SK-N-SH (cell line): Measurements from ENCODE around the gene SORCS3. TPM values are rescaled to one million over a fixed set of nuclear protein-coding genes. Genes with fewer than 3 reads are reported as not detected.

Experiments used
- CTCF ChIA-PET: fragments of 300-600, 350-600 bp; formaldehyde crosslinking; extraction: SDS; loops from one replicate; lab custom pipeline; 2021; lab: Yijun Ruan, JAX
- POLR2A ChIA-PET: fragments of 350-600 bp; sonication (Branson Sonifier 250); formaldehyde crosslinking; extraction: SDS; loops from one replicate; lab custom pipeline; 2020; ENCODE audit warnings: antibody characterized with exemption, inconsistent platforms; lab: Yijun Ruan, JAX
- DNase-seq: peaks from one replicate; pipeline ENCODE4 v3.0.0; 2012
- H2AFZ ChIP-seq: fragments of 200-600 bp; sonication (generic); 2 replicates; pipeline ENCODE4 v1.8.1; 2016; ENCODE audit warnings: antibody characterized with exemption, mild to moderate bottlenecking, low read depth
- H3F3A ChIP-seq: fragments of 200-600 bp; sonication (generic); replicated peaks from 2 replicates; pipeline ENCODE3; 2016; ENCODE audit warnings: antibody characterized with exemption, mild to moderate bottlenecking; ENCODE audit not compliant: insufficient read depth
- H3K27ac ChIP-seq, 2 experiments: fragments of 200-500 bp in 1 of 2; fragments of 200-600 bp in 1 of 2; sonication (Bioruptor generic) in 1 of 2; sonication (generic), shearing (Covaris generic) in 1 of 2; 2 replicates each; pipeline versions ENCODE4 v1.5.1 to v1.6.1; 2014 to 2016; ENCODE audit warnings: low read depth in 2 of 2, inconsistent platforms in 1 of 2, low read length in 1 of 2, mild to moderate bottlenecking in 1 of 2, mixed read lengths in 1 of 2
- H3K27me3 ChIP-seq: fragments of 200-600 bp; sonication (generic), shearing (Covaris generic); 2 replicates; pipeline ENCODE4 v1.6.1; 2016; ENCODE audit warnings: mixed run types; ENCODE audit not compliant: insufficient read depth
- H3K36me3 ChIP-seq, 2 experiments: fragments of 200-500 bp in 1 of 2; fragments of 200-600 bp in 1 of 2; sonication (Bioruptor generic) in 1 of 2; sonication (generic) in 1 of 2; replicated peaks in 1 of 2; 2 replicates each; pipeline versions ENCODE3 to v1.5.1; 2014 to 2016; ENCODE audit warnings: low read length in 1 of 2, mild to moderate bottlenecking in 1 of 2; ENCODE audit not compliant: insufficient read depth in 2 of 2, control insufficient read depth in 1 of 2
- H3K4me1 ChIP-seq, 2 experiments: fragments of 200-500 bp in 1 of 2; fragments of 200-600 bp in 1 of 2; sonication (Bioruptor generic) in 1 of 2; sonication (generic), shearing (Covaris generic) in 1 of 2; 2 replicates each; pipeline versions ENCODE4 v1.5.1 to v1.6.1; 2014 to 2016; ENCODE audit warnings: low read depth in 1 of 2, low read length in 1 of 2, mixed run types in 1 of 2; ENCODE audit not compliant: insufficient read depth in 2 of 2, control insufficient read depth in 1 of 2
- H3K4me2 ChIP-seq: fragments of 200-600 bp; sonication (generic), shearing (Covaris generic); 2 replicates; pipeline ENCODE4 v1.6.1; 2017; ENCODE audit warnings: mixed run types
- H3K4me3 ChIP-seq, 2 experiments: fragments of 200-500 bp in 1 of 2; fragments of 200-600 bp in 1 of 2; sonication (Bioruptor generic) in 1 of 2; sonication (generic), shearing (Covaris generic) in 1 of 2; 2 replicates each; pipeline versions ENCODE4 v1.5.1 to v1.8.1; 2014 to 2016; ENCODE audit warnings: low read depth in 2 of 2, inconsistent platforms in 1 of 2, low read length in 1 of 2, mild to moderate bottlenecking in 1 of 2, mixed read lengths in 1 of 2, moderate library complexity in 1 of 2
- H3K79me2 ChIP-seq: fragments of 200-600 bp; sonication (generic); 2 replicates; pipeline ENCODE4 v1.8.1; 2017; ENCODE audit warnings: mild to moderate bottlenecking; ENCODE audit not compliant: insufficient read depth
- H3K9ac ChIP-seq: fragments of 200-600 bp; sonication (generic); 2 replicates; pipeline ENCODE4 v1.6.1; 2017; ENCODE audit warnings: mixed run types
- H3K9me2 ChIP-seq: fragments of 200-600 bp; sonication (generic); 2 replicates; pipeline ENCODE4 v1.6.1; 2017; ENCODE audit warnings: mixed run types
- H3K9me3 ChIP-seq: fragments of 200-600 bp; sonication (generic); 2 replicates; pipeline ENCODE4 v1.6.1; 2017; ENCODE audit warnings: mixed run types, mild to moderate bottlenecking, moderate library complexity
- H4K20me1 ChIP-seq: fragments of 200-600 bp; sonication (generic); 2 replicates; pipeline ENCODE4 v1.6.1; 2017; ENCODE audit warnings: mild to moderate bottlenecking, mixed run types; ENCODE audit not compliant: insufficient read depth
- EP300 ChIP-seq, 2 experiments: IDR thresholded peaks; 2 replicates each; pipeline versions ENCODE4 v1.4.0 to v1.6.1; 2012; ENCODE audit warnings: borderline replicate concordance in 1 of 2, low read depth in 1 of 2, low read length in 1 of 2
- EZH2phosphoT487 ChIP-seq: fragments of 200-600 bp; sonication (generic); IDR thresholded peaks from 2 replicates; pipeline ENCODE4 v1.6.1; 2017; ENCODE audit warnings: low read depth, mixed run types, mild to moderate bottlenecking, antibody characterized with exemption, moderate library complexity, borderline replicate concordance
- IRF3 ChIP-seq: fragments of 150-350 bp; IDR thresholded peaks from 2 replicates; pipeline ENCODE4 v1.6.1; 2016; ENCODE audit warnings: mild to moderate bottlenecking, low read depth, low read length
- JUND ChIP-seq: IDR thresholded peaks from 2 replicates; pipeline ENCODE4 v1.4.0; 2012
- MAX ChIP-seq: IDR thresholded peaks from 2 replicates; pipeline ENCODE4 v1.4.0; 2012; ENCODE audit warnings: low read depth
- NRF1 ChIP-seq: IDR thresholded peaks from 2 replicates; pipeline ENCODE4 v1.6.1; 2012; ENCODE audit warnings: low read depth, mild to moderate bottlenecking, low read length
- PBX3 ChIP-seq: IDR thresholded peaks from 2 replicates; pipeline ENCODE4; 2012
- SIN3A ChIP-seq: IDR thresholded peaks from 2 replicates; pipeline ENCODE4 v1.6.1; 2012; ENCODE audit warnings: low read depth, mild to moderate bottlenecking, low read length, moderate library complexity, borderline replicate concordance
- USF1 ChIP-seq: IDR thresholded peaks from 2 replicates; pipeline ENCODE4 v1.4.0; 2012; ENCODE audit warnings: low read depth, borderline replicate concordance
- USF2 ChIP-seq: fragments of 150-350 bp; IDR thresholded peaks from 2 replicates; pipeline ENCODE4 v1.6.1; 2017; ENCODE audit warnings: antibody characterized with exemption, low read length, low read depth, borderline replicate concordance
- WGBS: methylation state at CpG from one replicate; pipeline ENCODE4 v1.1.6; 2017; ENCODE audit warnings: low lambda C conversion rate; 5-methylcytosine and 5-hydroxymethylcytosine counted together
- polyA plus RNA-seq, 3 experiments: library from polyadenylated mRNA; depleted of rRNA; stranded (reverse); fragments of >200 nt; gene quantifications; 2 replicates each; pipeline ENCODE4 v1.2.3, GENCODE V29; 2012

Gene SORCS3
- polyA plus RNA-seq, 1 of the 3 experiments (the other 2 are of a cell fraction), result not detected

- no peak for TF ChIP-seq IRF3
- no peak for TF ChIP-seq EP300 (IDR thresholded peaks at IDR 0.05; ENCODE audit: borderline replicate concordance in 1 of 2, low read depth in 1 of 2, low read length in 1 of 2)
- TF ChIP-seq SIN3A, result no peak
- no peak for TF ChIP-seq JUND
- TF ChIP-seq USF2, result no peak
- TF ChIP-seq USF1, result no peak
- TF ChIP-seq MAX, result no peak
- no peak for TF ChIP-seq PBX3
These were observed 400.9 kb downstream of the SORCS3 start (continued) for GRCh38 chr10:105041956-105042355.

- H3K9ac ChIP-seq, result no peak overlapping the region
- 16% methylated on average over 4 of the region's 4 CpGs for WGBS
- no peaks in the 10 kb centered on the region for H3F3A ChIP-seq
- CTCF ChIA-PET, result no interaction called here
- H3K4me2 ChIP-seq, result no peak overlapping the region
- no peak overlapping the region for H3K4me3 ChIP-seq
- H2AFZ ChIP-seq, result no peak overlapping the region
- H3K27me3 ChIP-seq, result no peaks in the 10 kb centered on the region
- no peaks in the 10 kb centered on the region for H3K9me2 ChIP-seq
- no peaks in the 10 kb centered on the region for H3K9me3 ChIP-seq
- H3K36me3 ChIP-seq, result no peaks in the 10 kb centered on the region
- no peak for TF ChIP-seq EZH2phosphoT487
- TF ChIP-seq NRF1, result no peak
- TF ChIP-seq USF1, result no peak
- no peak for DNase-seq
- no peaks in the 10 kb centered on the region for H3K4me1 ChIP-seq
- no peaks in the 10 kb centered on the region for H4K20me1 ChIP-seq
- H3K79me2 ChIP-seq, result no peaks in the 10 kb centered on the region
- POLR2A ChIA-PET, result no interaction called here
- no peak overlapping the region for H3K27ac ChIP-seq
These were observed 401.9 kb downstream of the SORCS3 start for GRCh38 chr10:105042906-105043552.
